Diencephalon (tissue), 1 donor: Measurements from ENCODE around the gene SZT2. TPM values are rescaled to one million over a fixed set of nuclear protein-coding genes. Genes with fewer than 3 reads are reported as not detected.

Source experiments
- small RNA-seq: library from RNA; depleted of rRNA; stranded (forward); fragments of <200 nt; gene quantifications from one replicate; pipeline ENCODE3, GENCODE V24; 2014
- total RNA-seq: library from RNA; depleted of rRNA; stranded (reverse); fragments of >200 nt; gene quantifications from one replicate; pipeline ENCODE4 v1.2.3, GENCODE V29; 2014

Gene SZT2
- 26.5 TPM for total RNA-seq

GRCh38 chr1:43389326-43390313 is at the start of gene SZT2, which contains the start of gene MED8:
SZT2 (plus strand) TSS chr1:43389899; CDS start chr1:43389969, 70 bp downstream.
MED8 (minus strand) TSS chr1:43389800; CDS start chr1:43389764, 36 bp downstream.

DNA sequence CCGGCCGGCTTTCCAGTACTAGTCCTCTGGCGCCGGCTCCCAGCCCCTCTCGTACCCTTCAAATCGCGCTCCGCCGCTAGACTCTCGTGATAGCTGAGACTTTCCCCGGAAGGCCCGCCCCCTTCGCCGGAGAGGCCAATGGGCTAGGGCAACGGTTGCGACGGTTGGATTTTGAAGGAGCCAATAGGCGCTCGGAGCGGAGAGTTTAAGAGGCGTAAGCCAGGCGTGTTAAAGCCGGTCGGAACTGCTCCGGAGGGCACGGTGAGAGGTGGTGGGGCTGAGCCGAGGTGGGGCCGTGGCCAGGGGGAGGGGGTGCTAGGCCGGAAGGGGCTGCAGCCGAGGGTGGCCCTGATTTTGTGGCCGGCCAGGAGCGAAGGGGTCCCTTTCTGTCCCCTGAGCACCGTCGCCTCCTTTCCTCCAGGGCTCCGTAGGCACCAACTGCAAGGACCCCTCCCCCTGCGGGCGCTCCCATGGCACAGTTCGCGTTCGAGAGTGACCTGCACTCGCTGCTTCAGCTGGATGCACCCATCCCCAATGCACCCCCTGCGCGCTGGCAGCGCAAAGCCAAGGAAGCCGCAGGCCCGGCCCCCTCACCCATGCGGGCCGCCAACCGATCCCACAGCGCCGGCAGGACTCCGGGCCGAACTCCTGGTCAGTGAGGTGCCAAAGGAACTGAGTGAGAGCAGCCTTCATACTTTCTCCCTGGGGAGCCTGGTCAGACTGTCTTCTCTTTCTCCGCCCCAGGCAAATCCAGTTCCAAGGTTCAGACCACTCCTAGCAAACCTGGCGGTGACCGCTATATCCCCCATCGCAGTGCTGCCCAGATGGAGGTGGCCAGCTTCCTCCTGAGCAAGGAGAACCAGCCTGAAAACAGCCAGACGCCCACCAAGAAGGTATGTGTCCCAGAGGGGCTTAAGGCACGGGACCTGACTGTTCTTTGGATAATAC is 30.7 kb upstream of the SZT2 start, which contains the start of gene CDC20:
CDC20 (plus strand) TSS at position 236 of the 948 bp plus-strand sequence; CDS start at position 471, 235 bp downstream.

DNA sequence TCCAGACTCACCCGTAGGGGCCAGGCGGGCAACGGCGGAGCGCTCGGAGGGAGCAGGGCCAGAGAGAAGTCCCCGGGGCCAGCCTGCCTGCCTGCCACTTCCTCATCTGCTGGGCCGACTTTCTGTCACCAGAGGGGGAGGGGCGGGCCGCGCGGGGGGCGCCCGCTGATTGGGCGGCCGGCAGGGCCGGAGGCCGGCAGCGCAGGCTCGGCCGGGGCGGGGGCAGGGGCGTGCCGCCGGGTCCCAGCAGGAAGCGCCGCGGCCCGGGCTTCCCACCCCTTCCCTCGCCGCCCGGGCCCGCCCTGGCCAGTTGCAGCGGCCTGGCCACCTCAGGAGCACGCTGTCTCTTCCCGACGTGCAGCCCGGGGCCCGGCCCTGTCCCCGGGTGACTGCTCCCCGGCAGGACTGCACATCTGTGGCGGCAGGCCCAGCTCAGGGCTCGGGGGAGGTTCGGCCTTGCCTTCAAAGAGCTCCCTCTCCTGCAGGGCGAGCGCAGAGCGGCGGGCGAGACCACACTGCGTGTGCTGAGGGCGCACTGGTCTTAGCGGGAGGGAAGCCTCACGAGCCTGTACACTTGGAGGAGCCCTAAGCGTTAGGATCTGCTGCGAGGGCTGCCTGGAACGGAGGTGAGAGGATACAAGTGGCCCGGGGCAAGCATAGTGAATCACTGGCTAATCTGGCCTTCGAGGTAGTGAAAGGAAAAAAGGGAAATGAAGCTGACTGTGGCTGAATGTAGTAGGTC is 21.6 kb upstream of the SZT2 start, which contains the start of gene ELOVL1:
ELOVL1 (minus strand) TSS at position 108 of the 742 bp plus-strand sequence. CDS start 2,402 bp downstream, outside the sequence.

DNA sequence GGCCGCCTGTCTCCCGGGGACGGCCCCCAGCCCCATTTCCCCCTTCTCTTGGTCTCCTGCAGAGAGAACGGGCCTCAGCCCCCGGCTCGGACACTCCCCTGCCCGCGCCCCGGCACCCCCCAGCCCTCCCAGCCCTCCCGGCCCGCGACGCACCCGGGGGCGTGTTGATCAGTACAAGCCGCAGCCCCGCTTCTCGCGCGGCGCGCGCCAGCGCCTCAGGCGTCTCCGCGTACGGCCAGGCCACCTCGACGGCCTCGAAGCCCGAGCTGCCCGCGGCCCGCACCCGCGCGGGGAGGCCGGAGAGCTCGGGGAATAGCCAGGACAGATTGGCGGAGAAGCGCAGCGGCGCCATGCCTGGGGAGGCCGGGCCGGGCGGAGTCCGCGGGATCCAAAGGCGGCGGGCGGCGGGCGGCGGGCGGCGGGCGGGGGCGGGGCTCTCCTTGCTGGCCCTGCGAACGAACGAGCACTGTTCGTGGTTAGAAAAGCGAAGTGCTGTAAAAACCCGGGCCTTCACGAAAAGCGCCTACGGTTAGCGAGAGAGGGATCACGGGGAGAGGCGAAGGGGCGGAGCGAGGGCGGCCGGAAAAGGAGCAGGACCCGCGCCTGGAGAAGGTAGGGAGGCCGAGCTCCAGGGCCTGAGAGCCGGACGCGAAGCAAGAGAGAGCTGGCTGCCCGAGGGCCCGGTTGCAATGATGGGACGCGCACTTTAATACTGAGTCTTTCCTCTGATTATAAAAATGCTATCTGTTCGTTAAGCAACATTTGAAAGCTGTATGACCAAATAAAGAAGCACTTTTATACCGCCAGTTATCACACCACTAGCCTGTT is 64.0 kb downstream of the SZT2 start, which contains the start of gene HYI:
HYI (minus strand) TSS at position 490 of the 828 bp plus-strand sequence; CDS start at position 352, 138 bp downstream.

Small RNA genes lying within 50 kb of the gene (small RNA-seq; reads per million reads assigned to genes)
- not detected for gene MIR6735

Other genes with a start within 250 kb of the SZT2 start
- 60.4 TPM for gene EBNA1BP2, start 217.6 kb upstream of the SZT2 start, total RNA-seq
- gene CFAP57, start 217.6 kb upstream of the SZT2 start, total RNA-seq: 6.2 TPM
- gene TMEM125, start 119.9 kb upstream of the SZT2 start, total RNA-seq: 0.69 TPM
- gene C1orf210, start 104.3 kb upstream of the SZT2 start, total RNA-seq: not detected
- gene TIE1, start 88.9 kb upstream of the SZT2 start, total RNA-seq: 19.6 TPM
- gene MPL, start 52.1 kb upstream of the SZT2 start, total RNA-seq: 0.23 TPM
- 6.7 TPM for gene CDC20, start 30.9 kb upstream of the SZT2 start, total RNA-seq
- gene ELOVL1, start 21.9 kb upstream of the SZT2 start, total RNA-seq: 10.1 TPM
- 27.5 TPM for gene MED8, start 99 bp upstream of the SZT2 start, total RNA-seq
- gene HYI, start 64.0 kb downstream of the SZT2 start, total RNA-seq: 30.4 TPM
- 101 TPM for gene PTPRF, start 141.0 kb downstream of the SZT2 start, total RNA-seq